Measurements from ENCODE around the gene KLHL22. TPM values are rescaled to one million over a fixed set of nuclear protein-coding genes. Genes with fewer than 3 reads are reported as not detected.
A peak's percentile ranks its signal among the peaks of the same experiment; 100 is the strongest.

KLHL22 gene
- total and polyA plus RNA-seq, 4 donors, result 12.1 to 28.3 (median 18.8) TPM

DNA sequence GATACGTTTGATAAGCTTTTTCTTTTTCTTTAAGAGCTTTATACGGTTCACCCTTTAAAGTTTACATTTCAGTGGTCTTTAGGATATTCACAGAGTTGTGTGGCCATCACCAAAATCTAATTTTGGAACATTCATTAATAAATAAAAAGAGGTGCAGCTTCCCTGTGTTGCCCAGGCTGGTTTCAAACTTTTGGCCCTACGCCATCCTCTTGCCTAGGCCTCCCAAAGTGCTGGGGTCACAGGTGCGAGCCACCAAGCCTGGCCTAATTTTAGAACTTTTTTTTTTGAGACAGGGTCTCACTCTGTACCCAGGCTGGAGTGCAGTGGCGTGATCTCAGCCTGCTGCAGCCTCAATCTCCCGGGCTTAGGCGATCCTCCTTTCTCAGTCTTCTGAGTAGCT is 42.4 kb upstream of the KLHL22 start:
- 96 to 98% methylated on average over 7 of the region's 7 CpGs for WGBS, 2 donors
- Histone ChIP-seq H3K9me3 (ENCODE audit: control insufficient read depth in 4 of 4, insufficient read depth in 3 of 4, low read length in 3 of 4) (no peaks in the 10 kb centered on the region), H3K9ac (ENCODE audit: insufficient read depth in 1 of 2, low read length in 2 of 2) (no peak overlapping the region), H3K36me3 (ENCODE audit: control insufficient read depth in 4 of 4, insufficient read depth in 4 of 4, low read length in 4 of 4) (peaks cover 5 to 25% (median 8%) of the 10 kb centered on the region in 4 donors), H3K27me3 (ENCODE audit: control insufficient read depth in 3 of 3, insufficient read depth in 3 of 3, low read length in 2 of 3) (no peaks in the 10 kb centered on the region), H3K27ac (ENCODE audit: low read depth in 1 of 2, low read length in 1 of 2) (no peak overlapping the region), H3K4me1 (ENCODE audit: control insufficient read depth in 5 of 5, insufficient read depth in 5 of 5, low read length in 5 of 5) (peaks cover 0 to 6% (median 0%) of the 10 kb centered on the region in 5 donors), H3K4me3 (no peak overlapping the region)
- no peak for ATAC-seq (ENCODE audit: insufficient read depth, low FRiP score)
- DNase-seq, result no peak
- TF ChIP-seq, protein P1, sequence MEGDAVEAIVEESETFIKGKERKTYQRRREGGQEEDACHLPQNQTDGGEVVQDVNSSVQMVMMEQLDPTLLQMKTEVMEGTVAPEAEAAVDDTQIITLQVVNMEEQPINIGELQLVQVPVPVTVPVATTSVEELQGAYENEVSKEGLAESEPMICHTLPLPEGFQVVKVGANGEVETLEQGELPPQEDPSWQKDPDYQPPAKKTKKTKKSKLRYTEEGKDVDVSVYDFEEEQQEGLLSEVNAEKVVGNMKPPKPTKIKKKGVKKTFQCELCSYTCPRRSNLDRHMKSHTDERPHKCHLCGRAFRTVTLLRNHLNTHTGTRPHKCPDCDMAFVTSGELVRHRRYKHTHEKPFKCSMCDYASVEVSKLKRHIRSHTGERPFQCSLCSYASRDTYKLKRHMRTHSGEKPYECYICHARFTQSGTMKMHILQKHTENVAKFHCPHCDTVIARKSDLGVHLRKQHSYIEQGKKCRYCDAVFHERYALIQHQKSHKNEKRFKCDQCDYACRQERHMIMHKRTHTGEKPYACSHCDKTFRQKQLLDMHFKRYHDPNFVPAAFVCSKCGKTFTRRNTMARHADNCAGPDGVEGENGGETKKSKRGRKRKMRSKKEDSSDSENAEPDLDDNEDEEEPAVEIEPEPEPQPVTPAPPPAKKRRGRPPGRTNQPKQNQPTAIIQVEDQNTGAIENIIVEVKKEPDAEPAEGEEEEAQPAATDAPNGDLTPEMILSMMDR (IDR thresholded peaks at IDR 0.05; ENCODE audit: control extremely low read depth, extremely low read depth), result no peak

DNA sequence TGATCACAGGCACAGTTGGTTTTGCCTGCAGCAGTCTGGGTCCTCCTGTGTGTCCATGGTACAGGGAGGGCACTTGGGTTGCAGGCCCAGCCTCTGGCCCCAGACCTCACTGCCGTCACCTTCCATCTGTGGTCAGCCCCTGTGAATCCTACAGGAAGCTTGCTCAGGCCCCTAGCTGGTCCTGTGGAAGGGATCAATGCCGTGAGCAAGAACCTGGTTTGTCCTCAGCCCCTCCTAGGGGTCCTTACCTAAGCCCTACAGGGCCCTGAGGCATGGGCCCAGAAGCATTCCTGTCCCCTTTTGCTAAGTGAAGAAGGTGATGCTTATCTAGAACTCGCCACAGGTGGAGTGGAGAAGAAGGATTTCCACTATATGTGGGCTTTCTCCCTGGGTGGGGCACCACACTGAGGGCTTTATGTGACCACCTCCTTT is 41.7 kb upstream of the KLHL22 start:
- WGBS, 2 donors, result 94% methylated on average over 3 of the region's 3 CpGs
- ATAC-seq (ENCODE audit: insufficient read depth, low FRiP score), result no peak
- Histone ChIP-seq H3K9ac (ENCODE audit: insufficient read depth in 1 of 2, low read length in 2 of 2) (no peak overlapping the region), H3K4me3 (no peak overlapping the region), H3K27ac (ENCODE audit: low read depth in 1 of 2, low read length in 1 of 2) (no peak overlapping the region), H3K36me3 (ENCODE audit: control insufficient read depth in 4 of 4, insufficient read depth in 4 of 4, low read length in 4 of 4) (peaks cover 5 to 25% (median 8%) of the 10 kb centered on the region in 4 donors), H3K4me1 (ENCODE audit: control insufficient read depth in 5 of 5, insufficient read depth in 5 of 5, low read length in 5 of 5) (peaks cover 0 to 11% (median 3%) of the 10 kb centered on the region in 5 donors), H3K27me3 (ENCODE audit: control insufficient read depth in 3 of 3, insufficient read depth in 3 of 3, low read length in 2 of 3) (no peaks in the 10 kb centered on the region), H3K9me3 (ENCODE audit: control insufficient read depth in 4 of 4, insufficient read depth in 3 of 4, low read length in 3 of 4) (no peaks in the 10 kb centered on the region)
- no peak for DNase-seq
- TF ChIP-seq, protein P1 (IDR thresholded peaks at IDR 0.05; ENCODE audit: control extremely low read depth, extremely low read depth), result no peak

DNA sequence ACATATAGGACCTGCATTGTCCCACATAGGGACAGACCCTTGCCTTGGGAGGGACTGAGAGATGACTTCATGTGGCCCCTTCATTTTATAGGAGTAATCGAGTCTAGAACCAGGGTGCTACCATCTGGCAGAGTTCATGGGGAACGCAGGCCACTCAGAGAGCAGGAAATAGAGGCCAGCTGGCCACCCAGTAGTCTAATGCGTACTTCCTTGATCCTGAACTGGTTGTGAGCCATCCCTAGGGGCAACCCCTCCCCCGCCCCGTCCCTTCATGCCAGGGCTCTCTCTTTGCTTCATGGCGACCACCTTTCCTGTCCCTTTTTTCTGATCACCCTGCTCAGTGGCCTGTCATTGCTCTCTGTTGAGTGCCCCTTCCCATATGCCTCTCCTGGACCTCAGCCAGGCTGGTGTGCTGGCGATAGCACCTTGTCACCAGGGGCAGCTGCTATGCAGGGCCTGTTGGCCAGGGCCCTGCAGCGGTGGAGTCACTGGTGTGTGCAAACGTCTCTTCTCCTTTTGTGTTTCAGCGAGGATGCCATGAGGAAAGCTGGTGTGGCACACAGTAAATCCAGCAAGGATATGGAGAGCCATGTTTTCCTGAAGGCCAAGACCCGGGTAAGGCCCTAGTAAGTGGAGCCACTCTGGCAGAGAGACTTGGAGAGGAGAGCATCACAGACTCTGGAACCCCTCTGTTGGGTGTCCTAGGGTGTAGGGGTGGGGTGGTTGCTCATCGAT is 41.2 kb upstream of the KLHL22 start:
- H3K4me1 ChIP-seq (ENCODE audit: control insufficient read depth in 5 of 5, insufficient read depth in 5 of 5, low read length in 5 of 5), result peaks cover 0 to 17% (median 9%) of the 10 kb centered on the region in 5 donors
- WGBS, 2 donors, result 86 to 91% methylated on average over 12 of the region's 12 CpGs
- ATAC-seq (ENCODE audit: insufficient read depth, low FRiP score) (no peak), DNase-seq (no peak)
- H3K27ac ChIP-seq (ENCODE audit: low read depth in 1 of 2, low read length in 1 of 2), result peak overlapping the region in 1 of 2 donors; percentile 25
- TF ChIP-seq, protein P1 (IDR thresholded peaks at IDR 0.05; ENCODE audit: control extremely low read depth, extremely low read depth), result no peak
- no peaks in the 10 kb centered on the region for H3K27me3 ChIP-seq (ENCODE audit: control insufficient read depth in 3 of 3, insufficient read depth in 3 of 3, low read length in 2 of 3)
- H3K36me3 ChIP-seq (ENCODE audit: control insufficient read depth in 4 of 4, insufficient read depth in 4 of 4, low read length in 4 of 4), result peaks cover 4 to 23% (median 7%) of the 10 kb centered on the region in 4 donors
- no peaks in the 10 kb centered on the region for H3K9me3 ChIP-seq (ENCODE audit: control insufficient read depth in 4 of 4, insufficient read depth in 3 of 4, low read length in 3 of 4)
- H3K9ac ChIP-seq (ENCODE audit: insufficient read depth in 1 of 2, low read length in 2 of 2), result no peak overlapping the region
- H3K4me3 ChIP-seq, result no peak overlapping the region

All from lung (tissue), 12 donors.